Epithelial cell of prostate (primary cell): ENCODE results near the gene HOXA4.

Experiments used
- DNase-seq: peaks from one replicate; pipeline ENCODE4 v3.0.0-alpha.2; 2011; ENCODE audit warnings: low read depth, low spot score
- H3K27ac ChIP-seq: fragments of 450-650 bp; 2 replicates; pipeline ENCODE4 v1.5.1; 2017; ENCODE audit warnings: mild to moderate bottlenecking

Gene HOXA4

GRCh38 chr7:27159266-27160144 is 28.9 kb upstream of the HOXA4 start:
- H3K27ac ChIP-seq, result peak overlapping the region; percentile 93
- no peak for DNase-seq

GRCh38 chr7:27158436-27159265 is 28.1 kb upstream of the HOXA4 start:
- peak overlapping the region; percentile 93 for H3K27ac ChIP-seq
- DNase-seq, result no peak

GRCh38 chr7:27157702-27158431 is 27.3 kb upstream of the HOXA4 start:
- DNase-seq, result no peak
- peak overlapping the region; percentile 93 for H3K27ac ChIP-seq

- no peak for DNase-seq
- peak overlapping the region; percentile 93 for H3K27ac ChIP-seq
Observed at GRCh38 chr7:27156916-27157701, 26.6 kb upstream of the HOXA4 start.

- no peak for DNase-seq
- peak within 1 kb of the TSS; percentile 93 for H3K27ac ChIP-seq
Observed at GRCh38 chr7:27156508-27156898, 25.9 kb upstream of the HOXA4 start, which contains the start of gene HOXA7. TSS of gene HOXA7 (minus strand) at chr7:27156675. CDS start at chr7:27156545, 130 bp downstream.

GRCh38 chr7:27155816-27156507 is 25.4 kb upstream of the HOXA4 start:
- H3K27ac ChIP-seq, result peak overlapping the region; percentile 93
- DNase-seq, result no peak

GRCh38 chr7:27154901-27155815 is 24.6 kb upstream of the HOXA4 start:
- peak overlapping the region; percentile 93 for H3K27ac ChIP-seq
- no peak for DNase-seq

GRCh38 chr7:27154369-27154768 is 23.8 kb upstream of the HOXA4 start:
- DNase-seq, result no peak
- H3K27ac ChIP-seq, result peak overlapping the region; percentile 93

GRCh38 chr7:27153526-27153925 is 23.0 kb upstream of the HOXA4 start:
- no peak for DNase-seq

GRCh38 chr7:27152816-27153442 is 22.4 kb upstream of the HOXA4 start:
- DNase-seq, result no peak
- H3K27ac ChIP-seq, result peak overlapping the region; percentile 79

More at GRCh38 chr7:27153526-27153925, 23.0 kb upstream of the HOXA4 start:
- no peak overlapping the region for H3K27ac ChIP-seq

- H3K27ac ChIP-seq, result peak within 1 kb of the TSS; percentile 79
- DNase-seq, result no peak
Observed at GRCh38 chr7:27151931-27152815, 21.6 kb upstream of the HOXA4 start, which contains the start of gene HOXA3. TSS of gene HOXA3 (minus strand) at chr7:27152583. CDS start at chr7:27110640, 41,943 bp downstream.

GRCh38 chr7:27151341-27151930 is 20.9 kb upstream of the HOXA4 start:
- DNase-seq, result no peak
- peak overlapping the region; percentile 79 for H3K27ac ChIP-seq

- H3K27ac ChIP-seq, result peak overlapping the region; percentile 79
- no peak for DNase-seq
Observed at GRCh38 chr7:27150568-27151340, 20.2 kb upstream of the HOXA4 start.

GRCh38 chr7:27149842-27150567 is 19.4 kb upstream of the HOXA4 start:
- peak overlapping the region; percentile 79 for H3K27ac ChIP-seq
- DNase-seq, result no peak
